Right kidney (tissue), 1 donor: Measurements from ENCODE around the gene WAC.
"Not testable (repeated sequence)": the region's sequence is repeated elsewhere in the genome, so short reads cannot be mapped to it uniquely, and the experiment has no call there.

Experiments
- DNase-seq: peaks from one replicate; pipeline ENCODE4 v3.0.0-alpha.2; 2016

The WAC gene

GRCh38 chr10:28609636-28610035, 76.7 kb downstream of the WAC start:
- not testable (repeated sequence) for DNase-seq

DNA sequence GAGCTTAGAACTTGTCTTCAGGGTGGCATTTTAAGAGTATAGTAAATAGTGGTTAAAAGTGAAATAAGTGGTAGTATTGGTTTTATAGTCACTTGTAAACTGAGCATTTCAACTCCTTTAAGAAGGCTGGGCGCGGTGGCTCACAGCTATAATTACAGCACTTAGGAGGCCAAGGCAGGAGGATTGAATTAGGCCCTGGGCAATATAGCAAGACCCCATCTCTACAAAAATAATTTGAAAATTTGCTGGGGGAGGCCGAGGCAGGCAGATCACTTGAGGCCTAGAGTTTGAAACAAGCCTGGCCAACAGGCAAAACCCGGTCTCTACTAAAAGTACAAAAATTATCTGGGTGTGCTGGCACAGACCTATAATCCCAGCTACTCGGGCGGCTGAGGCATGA, 80.0 kb downstream of the WAC start:
- no peak for DNase-seq

DNA sequence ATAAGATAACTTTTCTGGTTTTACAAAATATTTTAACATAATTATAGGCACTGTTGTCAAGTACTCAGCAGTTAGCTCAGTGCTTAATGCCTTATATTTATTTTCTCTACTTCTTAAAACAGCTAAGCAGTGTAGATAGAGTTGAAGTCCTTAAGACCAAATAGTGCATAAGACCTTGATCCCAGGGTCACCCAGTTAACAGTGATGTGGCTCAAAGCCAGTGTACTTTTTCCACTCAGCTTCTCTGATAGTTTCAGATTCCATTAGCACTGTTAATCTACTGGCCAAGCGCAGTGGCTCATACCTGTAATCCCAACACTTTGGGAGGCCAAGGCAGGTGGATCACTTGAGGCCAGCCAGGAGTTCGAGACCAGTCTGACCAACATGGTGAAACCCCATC, 83.6 kb downstream of the WAC start:
- no peak for DNase-seq

DNA sequence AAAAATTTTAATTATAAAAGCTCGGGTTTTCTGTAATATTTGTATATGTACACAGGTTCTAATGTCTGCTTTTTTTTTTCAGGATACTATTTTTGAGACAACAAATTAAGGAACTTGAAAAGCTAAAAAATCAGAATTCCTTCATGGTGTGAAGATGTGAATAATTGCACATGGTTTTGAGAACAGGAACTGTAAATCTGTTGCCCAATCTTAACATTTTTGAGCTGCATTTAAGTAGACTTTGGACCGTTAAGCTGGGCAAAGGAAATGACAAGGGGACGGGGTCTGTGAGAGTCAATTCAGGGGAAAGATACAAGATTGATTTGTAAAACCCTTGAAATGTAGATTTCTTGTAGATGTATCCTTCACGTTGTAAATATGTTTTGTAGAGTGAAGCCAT, 86.5 kb downstream of the WAC start:
- DNase-seq: no peak

GRCh38 chr10:28620251-28620650, 87.3 kb downstream of the WAC start:
- DNase-seq: no peak

- DNase-seq: no peak
These were observed 90.6 kb downstream of the WAC start for GRCh38 chr10:28623483-28623882.

- no peak for DNase-seq
These were observed 91.4 kb downstream of the WAC start for GRCh38 chr10:28624351-28624750.

DNA sequence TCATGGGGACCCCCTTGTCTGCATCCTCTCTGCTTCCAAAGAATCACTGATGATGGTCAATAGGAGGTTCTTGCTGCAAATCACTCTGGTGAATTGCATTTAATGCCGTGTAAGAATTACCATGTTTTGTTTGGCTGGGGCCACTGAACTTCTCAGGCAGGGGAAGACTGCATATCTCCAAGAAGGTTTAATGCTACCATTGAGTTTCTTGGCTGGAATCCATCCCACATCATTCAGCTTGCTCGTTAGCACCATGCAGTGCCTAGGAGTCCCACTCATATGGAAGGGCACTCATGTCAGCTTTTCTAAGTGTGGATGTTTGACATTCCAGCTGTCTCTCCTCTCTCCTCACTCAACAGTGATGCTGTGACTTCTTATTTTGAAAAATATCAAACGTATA, 94.2 kb downstream of the WAC start:
- no peak for DNase-seq

DNA sequence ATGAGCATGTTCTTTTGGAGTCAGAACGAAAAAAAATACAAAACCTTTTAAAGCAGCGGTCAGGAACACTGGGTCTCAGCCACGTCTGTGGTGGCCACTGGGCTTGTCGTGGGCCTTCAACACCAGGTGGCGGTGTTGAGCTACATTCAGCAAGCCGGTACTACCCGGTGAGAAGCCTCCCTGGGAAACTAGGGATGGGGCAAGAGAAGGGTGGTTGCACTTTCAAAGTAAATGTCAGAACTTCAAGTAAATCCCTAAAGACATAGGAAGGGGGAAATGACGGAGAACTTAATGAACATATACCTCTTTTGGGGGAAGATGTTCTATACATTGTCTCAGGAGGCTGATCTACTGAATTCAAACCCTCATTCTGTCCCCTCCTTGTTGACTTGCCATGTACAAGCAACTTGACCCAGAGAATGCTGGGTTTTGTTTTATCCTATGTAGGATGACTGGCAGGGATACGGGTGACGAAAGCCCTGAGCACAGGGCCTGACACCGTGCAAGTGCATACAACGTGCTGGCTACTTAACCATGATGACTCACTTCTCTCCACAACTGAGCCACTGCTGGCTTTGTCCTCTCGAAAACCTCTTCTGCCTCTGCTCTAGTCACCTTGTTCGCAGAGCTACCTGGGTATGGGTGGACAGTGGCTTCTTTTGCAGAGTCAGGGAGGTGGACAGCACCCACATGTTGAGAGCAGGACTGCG, 95.4 kb downstream of the WAC start:
- DNase-seq: peak; percentile 53

DNA sequence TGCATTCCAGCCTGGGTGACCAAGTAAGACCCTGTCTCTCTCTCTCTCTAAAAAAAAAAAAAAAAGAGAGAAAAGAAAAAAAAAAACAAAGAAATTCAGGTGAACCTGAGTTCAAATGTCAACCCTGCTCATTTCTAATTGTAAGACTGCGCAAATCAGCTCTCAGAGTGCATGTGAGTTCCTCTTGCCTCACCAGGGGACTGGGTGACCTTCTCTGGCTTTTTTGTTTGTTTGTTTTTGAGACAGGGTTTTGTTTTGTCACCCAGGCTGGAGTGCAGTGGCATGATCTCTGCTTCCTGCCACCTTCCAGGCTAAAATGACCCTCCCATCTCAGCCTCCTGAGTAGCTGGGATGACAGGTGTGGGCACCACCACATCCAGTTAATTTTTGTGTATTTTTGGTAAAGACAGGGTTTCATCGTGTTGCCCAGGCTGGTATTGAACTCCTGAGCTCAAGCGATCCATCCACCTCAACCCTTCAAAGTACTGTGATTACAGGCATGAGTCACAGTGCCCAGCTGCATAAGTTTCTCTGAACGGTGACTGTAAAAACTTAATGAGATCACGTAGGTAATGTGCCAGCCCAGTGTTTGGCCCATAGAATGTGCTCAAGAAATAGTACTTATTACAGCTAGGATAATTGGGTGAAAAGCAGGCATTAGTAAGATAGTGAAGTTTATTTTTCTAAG, 99.1 kb downstream of the WAC start:
- DNase-seq: no peak

DNA sequence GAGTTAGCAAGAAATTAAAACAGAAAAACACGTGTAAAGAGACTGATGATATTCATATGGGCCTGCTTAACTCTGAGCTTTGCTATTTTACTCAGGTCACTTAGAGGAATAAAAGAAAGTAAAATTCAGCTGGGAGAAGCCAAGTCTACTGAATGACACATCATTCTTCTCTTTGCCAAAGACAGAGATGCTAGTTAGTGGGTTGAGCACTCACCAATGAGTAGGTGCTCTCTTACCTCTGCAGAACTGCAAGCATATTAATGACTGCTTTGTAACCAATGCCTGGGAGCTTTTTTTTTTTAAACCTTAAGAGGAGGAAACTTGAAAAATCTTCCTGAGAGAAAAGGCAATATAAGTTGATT, 99.6 kb downstream of the WAC start:
- DNase-seq: no peak

GRCh38 chr10:28633750-28634149, 100.8 kb downstream of the WAC start:
- DNase-seq: no peak

DNA sequence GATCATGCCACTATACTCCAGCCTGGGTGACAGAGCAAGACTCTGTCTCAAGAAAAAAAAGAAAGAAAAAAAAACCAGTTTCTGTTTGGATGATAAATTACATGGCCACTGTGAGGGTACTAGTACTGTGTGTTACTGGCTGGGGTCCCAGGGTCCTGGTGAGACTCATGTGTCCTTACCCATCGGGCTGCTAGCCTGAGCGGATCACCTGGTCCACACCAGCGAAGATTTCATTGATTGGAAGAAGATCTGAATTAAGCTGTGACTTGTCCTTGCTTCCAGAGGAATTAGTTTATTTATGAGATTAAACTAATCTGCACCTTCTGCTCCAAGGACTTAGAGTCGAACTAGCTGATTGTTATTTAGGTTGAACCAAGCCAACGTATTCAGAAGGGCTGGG, 104.4 kb downstream of the WAC start:
- DNase-seq: no peak

DNA sequence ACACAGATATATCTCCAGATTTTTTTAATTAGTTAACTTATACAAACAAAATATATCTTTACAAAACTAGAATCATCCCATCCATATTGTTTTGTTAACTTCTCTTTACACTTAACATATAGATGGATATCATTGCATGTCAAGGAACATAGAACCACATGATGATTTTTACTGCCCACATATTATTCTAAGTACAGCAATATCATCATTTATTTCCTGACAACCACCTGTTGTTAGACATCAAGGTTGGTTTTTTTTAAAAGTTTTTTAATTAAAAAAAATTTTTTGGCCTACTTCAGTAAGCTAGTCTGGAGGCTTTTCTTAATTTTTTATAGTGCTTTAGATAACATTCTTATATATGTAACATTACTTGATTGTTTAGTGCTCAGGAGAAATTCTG, 105.5 kb downstream of the WAC start:
- DNase-seq: no peak

- no peak for DNase-seq
These were observed 107.6 kb downstream of the WAC start for GRCh38 chr10:28640551-28640950.

GRCh38 chr10:28644647-28645046, 111.7 kb downstream of the WAC start:
- DNase-seq: no peak

DNA sequence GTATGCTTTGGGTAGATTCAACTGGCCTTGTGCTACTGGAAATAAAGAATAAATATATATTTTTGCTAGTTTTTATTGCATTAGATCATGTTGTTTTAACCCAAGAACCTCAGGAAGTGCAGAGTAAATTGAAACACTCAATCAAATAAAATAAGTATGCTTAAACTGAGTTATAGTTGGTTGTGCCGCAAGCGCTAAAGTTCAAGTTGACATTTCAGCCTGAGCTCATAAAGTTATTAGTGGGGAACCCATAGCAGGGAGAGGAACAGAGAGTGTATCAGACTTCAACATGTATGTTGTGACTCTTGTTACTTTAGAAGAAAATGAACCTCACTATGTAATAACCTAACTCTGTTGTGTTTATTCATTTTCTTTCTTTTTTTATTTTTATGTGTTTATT, 119.2 kb downstream of the WAC start:
- DNase-seq: no peak

GRCh38 chr10:28652703-28653102, 119.8 kb downstream of the WAC start:
- no peak for DNase-seq

DNA sequence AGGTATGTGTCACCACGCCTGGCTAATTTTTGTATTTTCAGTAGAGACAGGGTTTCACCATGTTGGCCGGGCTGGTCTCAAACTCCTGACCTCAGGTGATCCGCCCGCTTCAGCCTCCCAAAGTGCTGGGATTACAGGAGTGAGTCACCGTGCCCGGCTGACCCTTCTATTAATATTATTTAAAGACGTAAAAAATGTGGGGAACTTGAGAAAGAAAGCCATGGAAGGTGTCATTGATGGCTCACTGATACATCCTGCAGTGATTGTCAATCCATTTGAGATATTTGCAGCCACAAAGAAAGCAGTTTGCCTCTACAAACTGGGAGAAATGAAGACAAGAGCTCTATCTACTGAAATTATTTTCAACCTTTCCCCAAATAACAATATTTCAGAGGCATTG, 125.9 kb downstream of the WAC start:
- not testable (repeated sequence) for DNase-seq

DNA sequence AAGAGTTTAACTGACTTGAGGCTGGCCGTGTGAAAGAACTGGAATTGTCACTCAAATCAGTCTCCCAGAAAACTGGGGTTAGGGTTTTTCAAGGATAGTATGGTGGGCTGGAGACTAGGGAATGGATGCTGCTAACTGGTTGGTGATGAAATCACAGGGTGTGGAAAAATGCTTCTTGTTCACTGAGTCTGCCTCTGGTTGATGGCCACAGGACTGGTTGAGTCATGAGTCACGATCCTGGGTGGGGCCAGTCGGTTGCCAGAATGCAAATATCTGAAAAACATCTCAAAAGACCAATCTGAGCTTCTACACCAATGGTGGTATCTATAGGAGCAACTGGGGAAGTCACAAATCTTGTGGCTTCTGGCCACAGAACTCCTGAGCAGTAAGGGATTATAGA, 128.1 kb downstream of the WAC start:
- no peak for DNase-seq

DNA sequence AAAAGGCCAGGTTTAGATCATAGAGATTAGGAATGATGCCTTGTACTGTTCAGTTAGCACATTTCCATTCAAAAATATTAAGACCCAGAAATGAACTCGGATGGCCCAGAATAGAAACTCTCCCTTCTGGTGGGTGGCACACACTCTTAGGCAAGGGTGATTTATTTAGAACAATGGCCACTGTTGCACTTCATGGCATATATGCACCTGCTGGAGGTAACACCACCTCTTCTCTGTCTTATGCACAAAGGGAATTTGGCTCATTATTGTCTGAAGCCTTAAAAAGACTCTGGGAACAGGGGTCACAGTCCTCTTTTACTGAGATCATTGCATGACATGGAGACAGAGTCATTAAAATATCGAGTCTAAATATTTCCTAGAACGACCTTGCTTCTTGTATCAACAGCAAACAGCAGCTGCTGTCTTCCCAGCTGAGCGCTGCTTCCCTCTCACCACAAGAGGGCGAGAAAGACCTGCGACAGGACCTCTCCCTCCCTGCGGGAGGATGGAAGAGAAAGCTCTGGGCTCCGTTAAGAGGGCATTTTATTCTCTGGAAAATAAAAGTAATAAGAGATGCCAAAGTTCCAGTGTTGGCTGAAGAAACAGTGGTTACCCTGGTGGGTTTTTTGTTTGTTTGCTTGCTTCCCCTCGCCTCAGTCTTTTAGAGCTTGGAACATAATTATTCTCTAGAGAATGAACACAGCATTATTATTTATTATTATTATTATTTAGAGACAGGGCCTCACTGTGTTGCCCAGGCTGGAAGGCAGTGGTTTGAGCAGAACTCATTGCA, 130.9 kb downstream of the WAC start:
- DNase-seq: peak; percentile 54

DNA sequence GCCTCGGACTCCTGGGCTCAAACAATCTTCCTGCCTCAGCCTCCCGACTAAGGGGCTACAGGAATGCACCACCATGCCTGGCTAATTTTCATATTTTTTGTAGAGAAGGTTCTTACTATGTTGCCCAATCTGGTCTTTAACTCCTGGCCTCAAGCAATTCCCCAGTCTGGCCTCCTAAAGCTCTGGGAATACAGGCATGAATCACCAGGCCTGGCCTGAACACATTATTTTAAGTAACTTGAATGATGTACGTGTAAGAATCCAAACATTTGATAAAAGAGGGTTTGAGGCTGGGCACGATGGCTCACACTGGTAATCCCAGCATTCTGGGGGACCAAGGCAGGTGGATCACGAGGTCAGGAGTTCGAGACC, 131.4 kb downstream of the WAC start:
- DNase-seq: no peak

- DNase-seq: no peak
These were observed 134.0 kb downstream of the WAC start for GRCh38 chr10:28666751-28667467.
